Keratinocyte (primary cell): ENCODE measurements around the gene HSH2D.

Source experiments
- CTCF ChIP-seq, 3 experiments: IDR thresholded peaks in 1 of 3; conservative IDR thresholded peaks in 1 of 3; optimal IDR thresholded peaks in 1 of 3; 2 replicates in 2 of 3; 3 replicates in 1 of 3; pipeline versions ENCODE3 to v1.5.1; 2011; ENCODE audit warnings: low read length in 3 of 3, mild to moderate bottlenecking in 3 of 3, moderate library complexity in 2 of 3, control low read depth in 1 of 3, inconsistent platforms in 1 of 3; ENCODE audit not compliant: insufficient read depth in 2 of 3; ENCODE audit errors: extremely low read depth in 1 of 3
- EZH2 ChIP-seq: IDR thresholded peaks from one replicate; pipeline ENCODE4 v1.6.1; 2012; ENCODE audit warnings: inconsistent platforms, mild to moderate bottlenecking, low read length, moderate library complexity

- no peak for TF ChIP-seq EZH2
- TF ChIP-seq CTCF (optimal IDR thresholded peaks at IDR 0.05 in 1 of 3, IDR thresholded peaks at IDR 0.05 in 1 of 3, conservative IDR thresholded peaks at IDR 0.05 in 1 of 3; ENCODE audit: extremely low read depth in 1 of 3, insufficient read depth in 2 of 3, low read length in 3 of 3) = no peak
These were observed 16.2 kb downstream of the HSH2D start for GRCh38 chr19:16159655-16160054.
